Fibroblast of lung (primary cell): ENCODE measurements around the gene TNS2. TPM values are rescaled to one million over a fixed set of nuclear protein-coding genes. Genes with fewer than 3 reads are reported as not detected.

Experiments used
- DNase-seq, 2 donors: peaks; one replicate each; pipeline versions ENCODE4 v3.0.0 to v3.0.0-alpha.2; 2010; ENCODE audit warnings: low read depth in 2 of 2
- H2AFZ ChIP-seq: 2 replicates; pipeline ENCODE4 v1.5.1; 2012; ENCODE audit warnings: low read length, control low read depth, inconsistent platforms
- H3K27ac ChIP-seq: 2 replicates; pipeline ENCODE4 v1.5.1; 2011; ENCODE audit warnings: low read length, control low read depth; ENCODE audit not compliant: insufficient read depth
- H3K27me3 ChIP-seq: 2 replicates; pipeline ENCODE4 v1.5.1; 2011; ENCODE audit warnings: mild to moderate bottlenecking, low read length; ENCODE audit not compliant: control insufficient read depth, insufficient read depth
- H3K36me3 ChIP-seq: 2 replicates; pipeline ENCODE4 v1.5.1; 2011; ENCODE audit warnings: low read length; ENCODE audit not compliant: control insufficient read depth, insufficient read depth
- H3K4me1 ChIP-seq: 2 replicates; pipeline ENCODE4 v1.5.1; 2011; ENCODE audit warnings: low read length; ENCODE audit not compliant: control insufficient read depth, insufficient read depth; ENCODE audit errors: extremely low read depth
- H3K4me2 ChIP-seq: 2 replicates; pipeline ENCODE4 v1.5.1; 2011; ENCODE audit warnings: low read length, control low read depth; ENCODE audit not compliant: insufficient read depth; ENCODE audit errors: extremely low read depth
- H3K4me3 ChIP-seq, 4 experiments: fragments of 200-600 bp in 1 of 4; sonication (generic) in 1 of 4; replicated peaks in 1 of 4; 2 replicates each; pipeline ENCODE4 v1.5.1; 2011 to 2016; ENCODE audit warnings: low read length in 4 of 4, low read depth in 3 of 4, mild to moderate bottlenecking in 3 of 4, control low read depth in 2 of 4, inconsistent platforms in 1 of 4, mixed read lengths in 1 of 4; ENCODE audit not compliant: insufficient read depth in 1 of 4; ENCODE audit errors: control extremely low read depth in 1 of 4
- H3K79me2 ChIP-seq: 2 replicates; pipeline ENCODE4 v1.5.1; 2012; ENCODE audit warnings: mild to moderate bottlenecking, low read length, inconsistent platforms; ENCODE audit not compliant: control insufficient read depth, insufficient read depth
- H3K9ac ChIP-seq: 2 replicates; pipeline ENCODE4 v1.5.1; 2011; ENCODE audit warnings: mild to moderate bottlenecking, low read length, control low read depth; ENCODE audit not compliant: insufficient read depth
- H3K9me3 ChIP-seq: 2 replicates; pipeline ENCODE4 v1.5.1; 2012; ENCODE audit warnings: low read depth, low read length; ENCODE audit not compliant: control insufficient read depth, insufficient read depth
- H4K20me1 ChIP-seq: 2 replicates; pipeline ENCODE4 v1.5.1; 2011; ENCODE audit warnings: low read length; ENCODE audit not compliant: control insufficient read depth, insufficient read depth; ENCODE audit errors: extremely low read depth
- CTCF ChIP-seq, 2 donors: IDR thresholded peaks in 1 of 2; conservative IDR thresholded peaks in 1 of 2; 1 replicate in 1 of 2; 2 replicates in 1 of 2; pipeline ENCODE4 v1.5.1; 2011 to 2012; ENCODE audit warnings: low read length in 2 of 2, control low read depth in 1 of 2, inconsistent platforms in 1 of 2, low read depth in 1 of 2, mild to moderate bottlenecking in 1 of 2
- EZH2 ChIP-seq: IDR thresholded peaks from 2 replicates; pipeline ENCODE4 v1.5.1; 2012; ENCODE audit warnings: low read length, control low read depth, mild to moderate bottlenecking; ENCODE audit errors: missing control alignments
- polyA plus RNA-seq, 2 donors: library from polyadenylated mRNA; depleted of rRNA in 1 of 2; stranded (reverse) in 1 of 2; unstranded in 1 of 2; fragments of >200 nt; gene quantifications; 2 replicates each; pipeline ENCODE4 v1.2.1, GENCODE V29; 2011 to 2012; ENCODE audit warnings: missing spikeins in 1 of 2
- total RNA-seq: library from RNA; depleted of rRNA; stranded (reverse); fragments of >200 nt; gene quantifications from 2 replicates; pipeline ENCODE4 v1.2.1, GENCODE V29; 2014

TNS2 gene
- total and polyA plus RNA-seq, 2 donors (not counting 1 experiment from before 2014, with no cell fraction given), result 35.3 to 60.6 TPM

GRCh38 chr12:53103860-53104305 lies 54.0 kb downstream of the TNS2 start:
- H4K20me1 ChIP-seq, result no peaks in the 10 kb centered on the region
- no peaks in the 10 kb centered on the region for H3K9me3 ChIP-seq
- H2AFZ ChIP-seq, result no peak overlapping the region
- TF ChIP-seq CTCF (conservative IDR thresholded peaks at IDR 0.05 in 1 of 2, IDR thresholded peaks at IDR 0.05 in 1 of 2; ENCODE audit: low read depth in 1 of 2, low read length in 2 of 2) (no peak), EZH2 (no peak)
- H3K27me3 ChIP-seq, result no peaks in the 10 kb centered on the region
- peaks cover 3% of the 10 kb centered on the region for H3K4me1 ChIP-seq
- H3K4me2 ChIP-seq, result no peak overlapping the region
- no peak overlapping the region for H3K27ac ChIP-seq
- no peak overlapping the region for H3K4me3 ChIP-seq
- H3K79me2 ChIP-seq, result peaks cover 2% of the 10 kb centered on the region
- H3K9ac ChIP-seq, result no peak overlapping the region
- H3K36me3 ChIP-seq, result peaks cover 8% of the 10 kb centered on the region
- DNase-seq, result no peak

DNA sequence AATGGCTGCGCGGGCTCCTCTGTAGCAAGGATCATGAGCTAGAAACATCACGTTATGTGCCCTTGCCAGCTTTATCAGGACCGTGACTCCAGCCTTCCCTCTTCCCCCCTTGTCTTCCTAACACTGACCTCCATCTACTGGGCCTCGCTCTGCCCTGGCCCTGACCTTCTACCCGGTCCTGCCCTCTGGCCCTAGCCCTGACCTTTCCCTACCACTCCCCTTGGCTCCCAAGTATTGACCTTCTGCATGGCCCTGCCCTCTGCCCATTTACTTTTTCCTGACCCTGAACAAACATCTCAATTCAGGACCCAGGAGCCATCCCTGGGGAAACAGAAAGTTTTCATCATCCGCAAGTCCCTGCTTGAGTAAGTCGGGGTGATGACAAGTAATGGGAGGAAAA lies 55.4 kb downstream of the TNS2 start:
- Histone ChIP-seq H3K27ac (no peak overlapping the region), H3K4me3 (no peak overlapping the region), H3K4me2 (no peak overlapping the region), H3K9ac (no peak overlapping the region), H3K4me1 (no peaks in the 10 kb centered on the region), H2AFZ (no peak overlapping the region), H3K36me3 (peaks cover 8% of the 10 kb centered on the region), H3K79me2 (peaks cover 2% of the 10 kb centered on the region), H3K9me3 (no peaks in the 10 kb centered on the region), H4K20me1 (no peaks in the 10 kb centered on the region), H3K27me3 (no peaks in the 10 kb centered on the region)
- no peak for DNase-seq
- no peak for TF ChIP-seq CTCF (conservative IDR thresholded peaks at IDR 0.05 in 1 of 2, IDR thresholded peaks at IDR 0.05 in 1 of 2; ENCODE audit: low read depth in 1 of 2, low read length in 2 of 2)
- TF ChIP-seq EZH2, result no peak

- DNase-seq, result no peak
- no peaks in the 10 kb centered on the region for H4K20me1 ChIP-seq
- no peaks in the 10 kb centered on the region for H3K9me3 ChIP-seq
- no peak for TF ChIP-seq CTCF (conservative IDR thresholded peaks at IDR 0.05 in 1 of 2, IDR thresholded peaks at IDR 0.05 in 1 of 2; ENCODE audit: low read depth in 1 of 2, low read length in 2 of 2)
- TF ChIP-seq EZH2, result no peak
- no peak overlapping the region for H2AFZ ChIP-seq
- no peak overlapping the region for H3K27ac ChIP-seq
- H3K4me3 ChIP-seq, result no peak overlapping the region
- peaks cover 4% of the 10 kb centered on the region for H3K36me3 ChIP-seq
- H3K4me2 ChIP-seq, result no peak overlapping the region
- H3K27me3 ChIP-seq, result no peaks in the 10 kb centered on the region
- H3K4me1 ChIP-seq, result no peaks in the 10 kb centered on the region
- H3K9ac ChIP-seq, result no peak overlapping the region
- H3K79me2 ChIP-seq, result no peaks in the 10 kb centered on the region
These were observed 56.0 kb downstream of the TNS2 start for GRCh38 chr12:53105712-53106439.
